Glutamatergic neuron (in vitro differentiated cells): ENCODE data around the gene PRKAG3. TPM values are rescaled to one million over a fixed set of nuclear protein-coding genes. Genes with fewer than 3 reads are reported as not detected.

Experiments used
- DNase-seq: peaks from one replicate; pipeline ENCODE4 v3.0.0; 2022
- H3K27ac Mint-ChIP-seq: one replicate; pipeline ENCODE4 v1.8.0; 2020; ENCODE audit warnings: mild to moderate bottlenecking, mixed read lengths, inconsistent platforms; ENCODE audit not compliant: unreplicated experiment
- H3K27me3 Mint-ChIP-seq: one replicate; pipeline ENCODE4 v1.8.0; 2020; ENCODE audit warnings: mild to moderate bottlenecking, moderate library complexity, mixed read lengths, inconsistent platforms; ENCODE audit not compliant: unreplicated experiment
- H3K36me3 Mint-ChIP-seq: one replicate; pipeline ENCODE4 v1.8.0; 2020; ENCODE audit warnings: mild to moderate bottlenecking, mixed read lengths, inconsistent platforms; ENCODE audit not compliant: unreplicated experiment
- H3K4me1 Mint-ChIP-seq: one replicate; pipeline ENCODE4 v1.8.0; 2020; ENCODE audit warnings: mild to moderate bottlenecking, low read depth, mixed read lengths, inconsistent platforms; ENCODE audit not compliant: unreplicated experiment
- H3K4me3 Mint-ChIP-seq: one replicate; pipeline ENCODE4 v1.8.0; 2020; ENCODE audit warnings: mild to moderate bottlenecking, mixed read lengths, inconsistent platforms; ENCODE audit not compliant: unreplicated experiment
- H3K9me3 Mint-ChIP-seq: one replicate; pipeline ENCODE4 v1.8.0; 2020; ENCODE audit warnings: mild to moderate bottlenecking, moderate library complexity, mixed read lengths, inconsistent platforms; ENCODE audit not compliant: unreplicated experiment
- CTCF ChIP-seq: fragments of 200-600 bp; sonication (generic); IDR thresholded peaks from one replicate; pipeline ENCODE4 v1.5.0; 2021; ENCODE audit not compliant: partially characterized antibody, unreplicated experiment
- total RNA-seq: library from RNA; stranded (reverse); fragmentation: NEBNext Ultra II Directional; extraction: Animal tissue kit (Norgen Biotek cat#: 25700); gene quantifications from one replicate; pipeline ENCODE4 v1.2.1, GENCODE V29; 2021; ENCODE audit not compliant: unreplicated experiment

PRKAG3 gene
- total RNA-seq, 1 donor from 2014 or later: not detected

DNA sequence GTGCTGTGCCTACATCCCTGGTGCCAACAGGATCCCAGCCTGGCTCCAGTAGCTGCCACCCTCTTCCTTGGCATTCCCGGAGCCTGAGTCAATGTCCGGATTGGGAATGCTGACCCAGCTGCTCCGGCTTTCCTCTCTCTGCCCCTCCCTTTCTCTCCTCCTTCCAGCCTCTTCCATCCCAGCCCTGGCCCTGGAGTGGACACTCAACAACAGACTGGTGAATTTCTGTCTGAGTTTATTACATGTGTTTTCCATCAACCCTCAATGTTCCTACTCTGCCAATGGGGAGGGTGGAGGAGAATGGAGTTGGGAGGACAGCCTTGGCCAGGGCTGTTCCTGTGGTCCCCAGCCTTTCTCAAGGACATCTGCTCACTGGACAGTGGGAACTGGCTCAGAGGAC lies 917 bp upstream of the PRKAG3 start:
- no peak for DNase-seq
- no peak overlapping the region for H3K27ac Mint-ChIP-seq
- H3K27me3 Mint-ChIP-seq: peaks cover 4% of the 10 kb centered on the region

GRCh38 chr2:218832081-218832480 lies 478 bp upstream of the PRKAG3 start:
- H3K4me3 Mint-ChIP-seq: no peak overlapping the region
- no peaks in the 10 kb centered on the region for H3K36me3 Mint-ChIP-seq
- no peak for DNase-seq
- no peak for TF ChIP-seq CTCF
- peaks cover 4% of the 10 kb centered on the region for H3K27me3 Mint-ChIP-seq
- H3K4me1 Mint-ChIP-seq: no peaks in the 10 kb centered on the region
- H3K9me3 Mint-ChIP-seq: peaks cover 2% of the 10 kb centered on the region
- no peak overlapping the region for H3K27ac Mint-ChIP-seq

More for the DNA sequence above, 917 bp upstream of the PRKAG3 start:
- no peak for TF ChIP-seq CTCF
- Mint-ChIP-seq H3K9me3 (peaks cover 2% of the 10 kb centered on the region), H3K4me3 (no peak overlapping the region), H3K4me1 (no peaks in the 10 kb centered on the region), H3K36me3 (no peaks in the 10 kb centered on the region)

DNA sequence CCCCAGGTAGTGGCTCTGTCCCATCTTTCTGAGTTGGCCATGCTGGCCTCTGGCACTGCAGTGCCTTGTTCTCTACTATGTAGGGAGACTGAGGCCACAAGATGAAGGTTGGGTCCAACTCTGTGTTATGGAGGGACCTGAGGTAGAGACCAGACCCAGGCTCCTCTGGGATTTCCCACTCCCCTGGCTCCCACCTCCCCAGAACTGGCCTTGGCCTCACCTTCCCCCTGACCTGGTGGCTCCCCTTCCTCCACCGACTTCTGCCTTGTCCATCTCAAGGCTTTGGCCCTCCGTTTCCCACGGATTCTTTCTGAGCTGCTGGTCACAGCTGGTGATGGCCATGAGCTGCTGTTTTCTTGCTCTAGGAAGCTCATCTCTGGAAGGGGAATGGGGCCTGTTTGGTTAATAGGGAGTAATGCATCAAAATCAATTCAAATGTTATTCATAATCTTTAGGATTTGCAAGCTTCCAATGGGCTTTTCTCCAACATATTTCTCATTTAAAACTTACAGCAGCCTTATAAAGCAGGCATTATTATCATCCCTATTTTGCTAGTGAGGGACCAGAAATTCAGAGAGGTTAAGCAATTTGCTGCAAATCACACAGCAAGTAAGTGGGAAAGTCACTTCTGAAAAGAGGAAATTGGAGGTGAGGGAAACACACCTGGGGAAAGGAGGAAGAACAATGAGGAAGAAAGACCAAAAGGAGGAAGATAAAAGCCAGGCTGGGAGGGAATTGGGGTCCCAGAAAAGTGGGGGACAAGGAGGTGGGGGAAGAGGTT lies 887 bp downstream of the PRKAG3 start:
- peaks cover 2% of the 10 kb centered on the region for H3K9me3 Mint-ChIP-seq
- DNase-seq: no peak
- no peak overlapping the region for H3K27ac Mint-ChIP-seq
- no peak for TF ChIP-seq CTCF
- H3K4me1 Mint-ChIP-seq: no peaks in the 10 kb centered on the region
- peaks cover 4% of the 10 kb centered on the region for H3K27me3 Mint-ChIP-seq
- no peak overlapping the region for H3K4me3 Mint-ChIP-seq
- H3K36me3 Mint-ChIP-seq: no peaks in the 10 kb centered on the region

GRCh38 chr2:218829868-218830451 lies 1.6 kb downstream of the PRKAG3 start:
- DNase-seq: no peak
- H3K36me3 Mint-ChIP-seq: no peaks in the 10 kb centered on the region

More at GRCh38 chr2:218829868-218830451, 1.6 kb downstream of the PRKAG3 start:
- Mint-ChIP-seq H3K4me1 (no peaks in the 10 kb centered on the region), H3K27me3 (peaks cover 4% of the 10 kb centered on the region), H3K9me3 (peaks cover 2% of the 10 kb centered on the region), H3K4me3 (no peak overlapping the region), H3K27ac (no peak overlapping the region)
- no peak for TF ChIP-seq CTCF
